Measurements from ENCODE around the gene IREB2.
A peak's percentile ranks its signal among the peaks of the same experiment; 100 is the strongest.

IREB2 gene

GRCh38 chr15:78455749-78456148, 17.7 kb downstream of the IREB2 start:
- Histone ChIP-seq H3K27me3 (ENCODE audit: insufficient read depth, low read depth) (no peaks in the 10 kb centered on the region), H3K79me2 (ENCODE audit: insufficient read depth, low read depth) (peaks cover 97% of the 10 kb centered on the region), H3K36me3 (ENCODE audit: insufficient read depth) (no peaks in the 10 kb centered on the region)

GRCh38 chr15:78456426-78456825, 18.4 kb downstream of the IREB2 start:
- Histone ChIP-seq H3K36me3 (ENCODE audit: insufficient read depth) (no peaks in the 10 kb centered on the region), H3K9ac (no peak overlapping the region), H3K27me3 (ENCODE audit: insufficient read depth, low read depth) (no peaks in the 10 kb centered on the region), H3K4me1 (ENCODE audit: low read depth, poor library complexity, severe bottlenecking) (peaks cover 60% of the 10 kb centered on the region), H3K79me2 (ENCODE audit: insufficient read depth, low read depth) (peaks cover 97% of the 10 kb centered on the region), H2AFZ (ENCODE audit: low read depth) (no peak overlapping the region), H4K20me1 (ENCODE audit: insufficient read depth) (peaks cover 8% of the 10 kb centered on the region; the same call in 1 of the 2 replicates), H3K4me2 (peak overlapping the region; percentile 40), H3K4me3 (IDR thresholded peaks at IDR 0.05; ENCODE audit: insufficient read depth, low read depth, low read length) (no peak overlapping the region), H3K27ac (peak overlapping the region; percentile 18; the same call in 1 of the 2 replicates)
- TF ChIP-seq, protein P1, sequence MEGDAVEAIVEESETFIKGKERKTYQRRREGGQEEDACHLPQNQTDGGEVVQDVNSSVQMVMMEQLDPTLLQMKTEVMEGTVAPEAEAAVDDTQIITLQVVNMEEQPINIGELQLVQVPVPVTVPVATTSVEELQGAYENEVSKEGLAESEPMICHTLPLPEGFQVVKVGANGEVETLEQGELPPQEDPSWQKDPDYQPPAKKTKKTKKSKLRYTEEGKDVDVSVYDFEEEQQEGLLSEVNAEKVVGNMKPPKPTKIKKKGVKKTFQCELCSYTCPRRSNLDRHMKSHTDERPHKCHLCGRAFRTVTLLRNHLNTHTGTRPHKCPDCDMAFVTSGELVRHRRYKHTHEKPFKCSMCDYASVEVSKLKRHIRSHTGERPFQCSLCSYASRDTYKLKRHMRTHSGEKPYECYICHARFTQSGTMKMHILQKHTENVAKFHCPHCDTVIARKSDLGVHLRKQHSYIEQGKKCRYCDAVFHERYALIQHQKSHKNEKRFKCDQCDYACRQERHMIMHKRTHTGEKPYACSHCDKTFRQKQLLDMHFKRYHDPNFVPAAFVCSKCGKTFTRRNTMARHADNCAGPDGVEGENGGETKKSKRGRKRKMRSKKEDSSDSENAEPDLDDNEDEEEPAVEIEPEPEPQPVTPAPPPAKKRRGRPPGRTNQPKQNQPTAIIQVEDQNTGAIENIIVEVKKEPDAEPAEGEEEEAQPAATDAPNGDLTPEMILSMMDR (conservative IDR thresholded peaks at IDR 0.05; ENCODE audit: low read depth, low read length), result no peak

More at GRCh38 chr15:78455749-78456148, 17.7 kb downstream of the IREB2 start:
- TF ChIP-seq, protein P1 (conservative IDR thresholded peaks at IDR 0.05; ENCODE audit: low read depth, low read length), result no peak
- Histone ChIP-seq H3K4me1 (ENCODE audit: low read depth, poor library complexity, severe bottlenecking) (peaks cover 60% of the 10 kb centered on the region), H3K4me2 (peak overlapping the region; percentile 1; the same call in 1 of the 2 replicates), H3K9ac (no peak overlapping the region), H2AFZ (ENCODE audit: low read depth) (no peak overlapping the region), H4K20me1 (ENCODE audit: insufficient read depth) (peaks cover 8% of the 10 kb centered on the region; the same call in 1 of the 2 replicates), H3K27ac (no peak overlapping the region), H3K4me3 (IDR thresholded peaks at IDR 0.05; ENCODE audit: insufficient read depth, low read depth, low read length) (no peak overlapping the region)

- H3K27me3 ChIP-seq (ENCODE audit: insufficient read depth, low read depth), result no peaks in the 10 kb centered on the region
- TF ChIP-seq, protein P1 (conservative IDR thresholded peaks at IDR 0.05; ENCODE audit: low read depth, low read length), result no peak
- no peak overlapping the region for H2AFZ ChIP-seq (ENCODE audit: low read depth)
- no peak overlapping the region for H3K9ac ChIP-seq
- H3K4me2 ChIP-seq, result peak overlapping the region; percentile 40
- H3K36me3 ChIP-seq (ENCODE audit: insufficient read depth), result no peaks in the 10 kb centered on the region
- peak overlapping the region; percentile 18; the same call in 1 of the 2 replicates for H3K27ac ChIP-seq
- H3K4me3 ChIP-seq (IDR thresholded peaks at IDR 0.05; ENCODE audit: insufficient read depth, low read depth, low read length), result no peak overlapping the region
- peaks cover 5% of the 10 kb centered on the region; the same call in 1 of the 2 replicates for H4K20me1 ChIP-seq (ENCODE audit: insufficient read depth)
- H3K79me2 ChIP-seq (ENCODE audit: insufficient read depth, low read depth), result peaks cover 91% of the 10 kb centered on the region
- peaks cover 60% of the 10 kb centered on the region for H3K4me1 ChIP-seq (ENCODE audit: low read depth, poor library complexity, severe bottlenecking)
Observed at GRCh38 chr15:78457101-78457500, 19.1 kb downstream of the IREB2 start.

GRCh38 chr15:78460737-78461136, 22.7 kb downstream of the IREB2 start:
- H3K4me1 ChIP-seq (ENCODE audit: low read depth, poor library complexity, severe bottlenecking), result peaks cover 28% of the 10 kb centered on the region
- no peak overlapping the region for H2AFZ ChIP-seq (ENCODE audit: low read depth)
- no peak overlapping the region for H3K4me3 ChIP-seq (IDR thresholded peaks at IDR 0.05; ENCODE audit: insufficient read depth, low read depth, low read length)
- H3K36me3 ChIP-seq (ENCODE audit: insufficient read depth), result peaks cover 9% of the 10 kb centered on the region; the same call in 1 of the 2 replicates
- TF ChIP-seq, protein P1 (conservative IDR thresholded peaks at IDR 0.05; ENCODE audit: low read depth, low read length), result no peak
- H3K27me3 ChIP-seq (ENCODE audit: insufficient read depth, low read depth), result no peaks in the 10 kb centered on the region
- peaks cover 75% of the 10 kb centered on the region for H3K79me2 ChIP-seq (ENCODE audit: insufficient read depth, low read depth)
- H4K20me1 ChIP-seq (ENCODE audit: insufficient read depth), result no peaks in the 10 kb centered on the region
- no peak overlapping the region for H3K27ac ChIP-seq
- no peak overlapping the region for H3K9ac ChIP-seq
- no peak overlapping the region for H3K4me2 ChIP-seq
